CD4-positive, alpha-beta T cell treated with Interleukin-21 for 1 hour (primary cell): Measurements from ENCODE around the gene OLFML1.

Source experiments
- DNase-seq: peaks from one replicate; pipeline ENCODE4 v3.0.0-alpha.2; 2020

OLFML1 gene

DNA sequence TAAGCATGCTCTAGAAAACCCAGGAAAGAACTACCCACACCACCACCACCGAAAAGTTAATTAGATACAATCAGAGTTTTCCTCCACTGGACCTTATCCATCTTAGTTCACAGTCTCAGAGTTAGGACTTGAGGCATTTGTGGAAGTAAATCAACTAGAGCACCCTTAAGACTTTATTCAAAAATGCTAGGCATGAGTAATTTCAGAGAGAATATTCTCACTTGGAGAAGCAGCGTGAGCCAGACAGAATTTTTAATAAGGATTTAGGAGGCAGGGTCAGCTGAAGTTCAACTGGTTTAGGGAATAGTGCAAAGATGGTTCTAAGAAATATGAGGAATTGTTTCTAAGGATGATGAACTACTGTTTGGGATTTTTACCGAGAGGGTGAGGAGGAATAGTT lies 1.2 kb upstream of the OLFML1 start:
- no peak for DNase-seq

DNA sequence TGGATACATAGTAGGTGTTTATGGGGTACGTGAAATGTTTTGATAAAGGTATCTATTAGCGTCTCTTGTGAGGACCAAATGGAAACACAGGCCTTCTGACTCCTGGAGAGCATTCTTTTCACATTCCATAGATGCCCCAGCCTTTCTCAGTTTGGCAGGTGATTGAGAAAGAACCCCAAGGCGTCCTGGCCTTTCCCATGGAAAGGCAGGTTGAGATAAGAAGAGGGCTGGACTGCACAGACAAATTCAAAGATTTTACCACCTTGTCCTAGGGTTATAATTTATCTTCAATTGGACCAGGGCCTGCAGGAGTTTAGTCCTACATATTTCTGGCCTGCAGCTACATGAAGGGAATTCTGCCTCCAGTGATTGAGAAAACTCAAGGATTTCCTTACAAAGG lies 661 bp upstream of the OLFML1 start:
- DNase-seq: no peak

DNA sequence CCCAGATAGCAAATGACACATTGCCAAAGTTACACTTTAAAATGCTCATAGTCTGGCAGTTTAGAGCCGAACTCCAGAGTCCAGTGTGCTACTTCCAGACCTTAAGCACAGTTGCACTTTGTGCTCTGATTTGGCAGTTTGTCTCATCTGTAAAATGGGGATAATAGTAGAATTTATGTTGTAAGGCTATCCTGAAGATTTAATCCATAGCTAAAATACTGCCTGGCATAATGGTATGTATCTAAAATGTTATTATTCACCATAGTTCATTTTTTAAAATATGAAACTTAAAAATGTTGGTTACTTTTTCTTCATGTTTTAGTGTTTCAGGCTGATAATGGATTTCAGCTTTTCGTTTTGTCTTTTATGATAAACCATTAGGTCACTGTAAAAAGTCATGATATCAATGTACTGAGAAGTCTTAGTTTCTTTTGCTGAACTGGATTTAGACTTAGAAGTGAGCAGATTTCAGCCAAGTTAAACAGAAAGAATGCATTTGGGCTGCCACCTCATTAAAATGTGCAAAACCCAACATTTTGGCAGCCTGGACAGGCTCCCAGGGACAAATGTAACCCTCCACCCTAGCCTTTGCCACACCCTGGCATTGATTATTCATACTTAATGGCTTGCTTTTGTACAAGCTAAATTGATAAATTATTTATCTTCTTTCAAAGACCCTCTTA lies 933 bp downstream of the OLFML1 start:
- DNase-seq: no peak

DNA sequence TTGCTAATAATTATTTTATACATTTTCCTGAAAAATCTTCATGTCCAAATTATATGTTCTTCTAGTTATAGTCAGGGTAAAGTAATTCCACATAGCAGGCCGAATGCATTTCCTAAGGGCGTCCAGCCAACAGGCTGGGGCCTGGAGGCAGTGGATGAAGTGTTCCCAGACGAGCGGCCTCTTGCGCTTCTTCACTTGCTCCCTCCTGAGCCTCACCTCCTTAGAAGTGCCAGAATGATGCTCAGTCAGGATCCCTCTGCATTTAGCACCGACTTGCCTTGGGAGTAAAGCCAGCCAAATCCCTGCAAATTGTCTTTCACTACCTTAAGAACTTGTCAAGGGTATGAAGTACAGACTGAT lies 1.5 kb downstream of the OLFML1 start:
- no peak for DNase-seq

DNA sequence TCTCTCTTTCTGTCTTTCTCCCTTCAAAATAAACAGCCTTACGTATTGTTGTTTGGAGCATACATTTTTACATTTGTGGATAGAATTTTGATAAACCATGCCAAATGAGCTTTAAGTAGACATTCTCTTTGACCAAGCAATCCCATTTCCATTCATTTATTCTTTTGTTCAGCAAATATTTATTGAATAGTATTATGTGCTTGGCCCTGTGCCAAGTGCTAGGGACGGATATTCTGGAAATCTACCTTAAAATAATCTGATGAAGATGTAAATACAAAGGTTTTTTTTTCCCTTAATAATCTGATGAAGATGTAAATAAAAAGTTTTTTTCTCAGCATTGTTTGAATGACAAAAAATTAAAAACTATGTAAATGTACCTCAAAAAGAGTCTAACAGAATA lies 2.1 kb downstream of the OLFML1 start:
- no peak for DNase-seq

DNA sequence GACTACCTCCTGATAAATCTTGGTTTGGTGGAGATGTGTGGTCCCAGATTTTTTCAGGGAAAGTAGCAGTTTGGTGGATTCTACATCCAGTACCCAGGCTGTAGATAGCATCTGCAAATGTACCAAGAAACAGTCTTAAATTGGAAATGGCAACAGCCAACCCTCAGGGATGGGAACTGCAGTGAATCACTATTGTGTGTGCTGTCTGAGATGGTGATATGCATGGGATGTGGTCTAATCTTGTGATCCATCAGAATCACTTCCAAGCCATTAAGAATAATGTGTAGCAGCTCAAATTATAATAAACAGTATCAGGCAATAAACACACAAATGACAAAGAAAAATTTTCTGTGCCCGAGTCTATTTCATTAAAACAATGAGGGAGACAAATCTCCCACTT lies 3.4 kb downstream of the OLFML1 start:
- no peak for DNase-seq

DNA sequence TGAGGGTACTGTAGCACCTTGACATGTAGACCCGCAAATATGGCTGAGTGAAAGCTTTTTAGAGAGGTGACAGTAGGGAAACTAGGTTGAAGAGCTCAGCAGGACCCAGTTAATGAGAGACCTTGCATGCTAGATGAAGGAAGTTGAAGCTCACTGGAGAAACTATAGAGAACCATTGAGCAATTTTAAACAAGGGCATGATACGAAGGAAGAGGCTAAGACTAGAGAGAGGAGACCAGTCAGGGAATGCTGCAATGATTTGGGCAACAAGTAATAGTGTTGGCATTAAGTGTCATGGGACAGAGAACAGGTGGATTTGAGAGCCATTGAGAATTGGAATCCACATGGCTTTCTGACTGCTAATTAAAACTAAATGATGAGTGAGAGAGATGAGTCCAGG lies 4.1 kb downstream of the OLFML1 start:
- DNase-seq: no peak

DNA sequence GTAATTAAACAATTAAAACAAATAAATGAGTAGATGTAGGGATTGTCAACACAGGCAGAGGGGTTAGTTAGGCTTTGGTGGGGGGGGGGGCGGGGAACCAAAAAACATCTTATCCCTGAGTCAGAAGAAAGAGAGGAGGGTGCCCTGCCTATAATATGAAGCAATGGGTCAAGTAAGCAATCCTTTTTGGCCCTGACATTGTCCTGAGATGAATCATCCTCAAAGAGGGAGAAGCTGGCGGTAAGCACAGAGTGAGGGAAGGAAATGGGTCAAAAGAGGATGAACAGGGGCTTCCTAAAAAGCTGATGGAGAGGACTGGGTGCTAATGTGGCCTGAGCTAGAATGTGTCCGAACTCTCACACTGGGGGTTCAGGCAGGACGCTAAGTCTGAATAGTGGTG lies 4.7 kb downstream of the OLFML1 start:
- no peak for DNase-seq

DNA sequence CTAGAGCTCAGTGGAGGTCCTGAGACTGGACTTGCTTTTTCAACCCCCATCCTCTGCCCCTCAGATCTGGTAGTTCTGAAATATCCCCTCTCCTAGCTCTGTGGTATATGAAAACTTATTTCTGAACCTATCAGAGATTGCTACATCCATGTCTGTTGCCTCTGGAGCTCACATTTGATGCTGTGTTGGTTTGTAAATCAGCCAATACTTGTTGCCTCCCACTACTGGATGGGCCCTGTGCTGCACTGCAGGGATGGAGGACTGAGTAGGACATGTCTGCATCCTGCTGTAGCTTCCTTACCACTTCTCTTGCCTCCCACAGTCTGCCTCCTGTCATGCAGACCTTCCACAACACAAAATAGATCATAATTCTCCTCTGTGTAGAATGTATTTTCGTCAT lies 5.2 kb downstream of the OLFML1 start:
- no peak for DNase-seq

DNA sequence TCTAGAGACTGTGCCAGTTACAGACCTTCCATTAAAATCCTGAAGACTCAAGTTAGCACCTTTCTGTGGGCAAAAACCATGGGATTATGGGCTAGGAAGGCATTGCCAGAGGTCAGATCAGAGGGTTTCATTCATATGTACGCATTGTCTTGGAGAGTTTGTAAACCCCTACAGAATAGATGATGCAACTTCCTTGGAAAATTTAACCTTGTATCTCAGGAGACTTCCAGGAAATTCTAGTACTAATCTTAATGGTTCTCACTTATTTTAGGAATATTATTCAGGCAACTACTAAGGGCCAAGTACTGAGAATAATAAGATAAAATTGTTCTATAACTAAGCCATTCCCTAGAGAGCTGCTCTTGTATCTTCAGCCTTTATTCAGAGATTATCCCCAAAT lies 6.9 kb downstream of the OLFML1 start:
- no peak for DNase-seq

DNA sequence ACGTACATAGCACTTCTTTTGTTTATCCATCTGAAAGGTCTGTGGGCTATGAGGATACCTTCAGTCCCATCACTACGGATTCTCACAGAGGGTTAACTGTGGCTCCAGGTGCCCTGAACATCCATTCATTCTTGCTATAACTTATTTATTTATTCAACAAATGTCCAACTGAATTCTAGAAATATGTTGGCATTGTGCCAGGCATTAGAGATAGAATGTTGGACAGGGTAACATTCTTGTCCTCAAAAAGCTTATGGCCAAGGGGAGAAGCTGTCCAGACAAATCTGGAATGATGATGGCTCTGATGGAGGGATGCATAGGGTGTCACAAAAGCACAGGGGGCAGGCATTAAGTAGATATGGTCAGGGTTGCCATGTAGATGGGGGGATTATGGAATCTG lies 8.4 kb downstream of the OLFML1 start:
- DNase-seq: no peak

DNA sequence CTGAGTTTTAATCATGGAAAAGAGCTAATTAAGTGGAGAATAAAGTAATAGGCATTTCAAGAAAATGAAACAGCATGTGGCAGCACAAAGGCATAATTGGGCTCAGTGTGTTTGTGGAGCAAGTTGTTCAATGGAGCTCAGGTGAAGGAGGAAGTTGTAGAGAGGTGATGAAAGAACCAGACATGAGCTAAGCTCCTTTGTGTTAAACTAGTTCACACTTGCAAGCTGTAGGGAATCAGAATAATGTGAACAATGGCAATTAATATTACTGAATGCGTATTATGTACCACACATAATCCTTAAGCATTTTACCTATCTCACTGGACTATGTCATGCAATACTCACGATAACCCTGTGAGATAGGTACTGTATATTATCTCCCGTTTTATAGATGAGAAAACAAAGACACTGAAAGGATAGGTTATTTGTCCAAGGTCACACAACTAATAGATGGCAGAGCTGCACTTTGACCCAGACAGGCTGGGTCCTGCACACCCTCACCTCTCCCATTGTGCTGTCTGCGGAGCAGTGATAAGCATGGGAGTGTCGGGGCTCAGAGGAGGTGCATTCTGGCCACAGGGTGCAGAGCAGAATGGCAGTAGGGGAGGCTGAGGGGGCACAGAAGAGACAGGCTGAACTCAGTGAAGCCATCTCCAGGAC lies 8.9 kb downstream of the OLFML1 start:
- no peak for DNase-seq

DNA sequence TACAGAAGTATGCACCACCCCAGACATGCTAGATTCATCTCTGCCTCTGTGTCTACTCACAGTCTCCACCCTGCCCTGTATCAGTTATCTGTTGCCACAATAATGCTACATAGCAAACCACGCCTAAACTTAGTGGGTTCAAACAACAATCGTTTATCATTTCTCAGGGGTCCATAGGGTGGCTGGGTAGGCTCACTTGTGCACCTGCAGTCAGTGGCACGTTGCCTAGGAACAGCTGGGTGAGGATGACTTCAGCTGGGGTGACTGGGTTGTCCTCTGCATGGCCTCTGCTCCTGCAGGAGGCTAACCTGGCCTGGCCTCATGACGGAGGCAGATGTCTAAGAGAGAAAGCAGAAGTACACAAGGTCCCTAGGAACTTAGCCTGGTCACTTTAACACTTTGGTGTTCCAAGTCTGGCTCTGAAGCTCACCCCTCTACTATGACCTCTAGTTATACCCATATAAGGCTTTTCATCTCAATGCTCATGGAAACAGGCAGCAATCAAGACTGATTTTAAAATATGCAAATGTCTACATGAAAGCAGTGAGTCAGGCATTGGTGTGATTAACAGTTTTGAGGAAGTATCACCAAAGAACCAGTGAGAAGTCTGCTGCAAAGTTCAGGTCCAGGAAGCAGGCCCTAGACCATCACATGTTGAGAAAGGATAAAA lies 10.7 kb downstream of the OLFML1 start:
- DNase-seq: no peak

DNA sequence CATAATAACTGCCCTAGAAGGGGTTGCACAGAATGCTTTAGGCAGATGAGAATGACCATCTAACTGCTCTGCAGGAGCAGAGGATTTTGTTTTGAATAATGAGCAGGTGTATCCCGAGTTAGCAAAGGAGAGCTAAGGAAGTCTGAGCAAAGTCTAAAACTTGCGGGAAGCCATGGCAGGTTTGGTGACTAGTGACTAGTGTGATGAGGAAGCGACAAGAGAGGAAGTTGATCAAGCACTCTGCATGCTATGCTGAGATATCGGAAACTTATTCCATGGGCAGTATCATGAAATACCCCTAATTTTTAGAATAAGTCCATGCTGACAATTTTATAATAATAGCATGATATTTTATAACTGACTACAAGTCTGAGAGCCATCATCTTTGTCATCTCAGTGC lies 12.9 kb downstream of the OLFML1 start:
- no peak for DNase-seq

DNA sequence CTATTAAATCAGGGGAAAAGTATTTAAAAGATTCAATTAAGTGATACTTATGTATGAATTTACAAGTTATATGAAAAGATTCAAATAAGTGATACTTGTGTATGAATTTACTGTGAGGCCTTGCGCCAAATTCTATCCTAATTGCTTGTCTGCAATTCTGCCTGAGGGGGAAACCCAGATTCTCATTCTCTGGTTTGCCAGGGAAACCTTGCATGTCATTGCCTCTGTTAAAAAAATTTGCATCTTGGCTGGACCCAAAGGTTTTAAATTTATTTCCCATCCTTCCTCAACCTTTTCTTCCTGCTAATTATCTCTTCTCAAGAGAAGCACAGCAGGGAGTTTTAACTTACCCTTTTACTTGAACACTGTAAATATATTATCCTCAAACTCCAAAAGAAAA lies 13.8 kb downstream of the OLFML1 start:
- DNase-seq: no peak

DNA sequence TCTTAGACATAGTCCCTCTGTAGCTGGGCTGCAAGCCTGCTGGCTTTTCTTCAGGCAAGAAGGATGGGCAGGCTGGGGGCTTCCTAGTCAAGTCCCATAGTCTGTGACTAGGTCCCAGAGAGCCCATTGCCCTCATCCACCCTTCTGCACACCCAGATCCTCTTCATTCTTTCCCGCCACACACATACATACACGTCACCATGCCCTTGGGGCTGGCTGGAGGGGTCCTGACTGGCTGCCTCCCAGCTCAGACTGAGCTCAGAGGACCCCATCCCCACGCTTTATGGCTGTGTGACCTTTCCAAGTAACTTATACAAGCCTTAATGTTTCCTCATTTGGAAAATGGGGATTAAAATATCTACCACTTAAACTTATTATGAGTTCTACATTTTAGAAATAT lies 14.9 kb downstream of the OLFML1 start:
- DNase-seq: no peak

DNA sequence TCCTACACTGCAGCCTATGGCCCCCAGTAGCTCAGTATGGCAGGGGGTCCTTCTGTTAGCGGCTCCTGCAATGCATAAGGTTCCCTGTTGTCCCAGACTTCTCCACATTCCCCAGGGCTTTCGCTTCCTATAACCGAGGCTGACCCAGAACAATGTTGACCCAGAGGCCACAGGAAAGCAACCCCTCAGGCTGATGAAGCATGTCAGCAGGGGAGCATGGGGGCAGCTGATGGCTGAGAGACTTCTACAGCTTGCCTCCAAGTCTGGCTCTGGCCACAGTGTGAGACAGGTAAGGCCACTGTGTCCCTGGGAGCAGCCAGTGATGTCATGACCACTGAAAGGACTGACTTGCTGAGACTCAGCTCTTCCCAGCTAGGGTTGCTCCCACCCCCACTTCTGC lies 15.9 kb downstream of the OLFML1 start:
- no peak for DNase-seq

DNA sequence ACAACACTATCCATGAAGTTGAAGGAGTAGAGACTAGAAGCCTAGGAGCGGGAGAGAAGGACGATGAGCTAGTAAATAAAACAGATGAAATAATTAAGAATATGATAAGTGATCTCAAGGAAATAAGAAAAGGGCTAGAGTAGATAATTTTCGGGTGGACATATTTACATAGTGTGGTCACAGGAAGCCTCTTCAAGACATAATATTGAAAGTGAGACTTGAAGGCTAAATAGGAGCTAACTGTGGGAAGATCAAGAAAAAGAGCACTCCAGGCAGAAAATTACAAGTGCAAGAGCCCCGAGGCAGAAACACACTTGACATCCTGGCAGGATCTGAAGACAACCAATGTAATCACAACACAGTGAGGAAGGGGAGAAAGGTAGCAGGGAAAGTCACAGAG lies 16.6 kb downstream of the OLFML1 start:
- DNase-seq: no peak

DNA sequence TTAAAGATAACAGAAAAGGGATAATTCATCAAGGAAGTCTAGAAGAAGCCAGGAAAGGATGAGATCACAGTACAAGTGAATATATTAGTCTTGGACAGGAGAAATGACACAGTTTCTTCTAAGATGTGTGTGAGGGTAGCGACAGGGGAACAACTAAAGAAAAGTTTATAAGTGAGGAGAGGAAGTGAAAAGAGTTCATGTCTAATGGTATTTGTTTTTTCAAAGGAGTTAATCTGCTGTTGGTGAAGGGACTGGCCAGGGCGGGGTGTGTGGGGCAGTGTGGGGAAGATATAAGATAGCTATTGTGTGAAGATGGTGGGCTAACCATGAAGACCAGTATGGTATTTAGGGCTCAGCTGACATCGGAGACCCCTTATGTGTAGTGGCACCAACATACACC lies 20.9 kb downstream of the OLFML1 start:
- no peak for DNase-seq

DNA sequence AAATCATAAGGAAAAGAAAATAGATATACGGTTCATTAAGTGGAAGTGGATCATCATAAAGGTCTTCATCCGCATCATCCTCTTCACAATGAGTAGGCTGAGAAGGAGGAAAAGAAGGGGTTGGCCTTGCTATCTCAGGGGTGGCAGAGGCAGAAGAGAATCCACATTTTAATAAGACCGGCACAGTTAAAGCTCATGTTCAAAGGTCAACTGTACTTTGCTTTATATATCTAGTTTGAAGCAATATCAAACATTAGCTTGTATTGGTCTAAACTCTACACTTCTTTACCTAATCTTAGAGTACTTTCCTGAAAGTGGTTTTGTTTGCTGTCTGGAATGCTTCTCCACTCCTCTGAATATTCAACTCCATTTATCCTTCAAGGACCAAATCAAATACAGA lies 22.8 kb downstream of the OLFML1 start:
- DNase-seq: no peak

DNA sequence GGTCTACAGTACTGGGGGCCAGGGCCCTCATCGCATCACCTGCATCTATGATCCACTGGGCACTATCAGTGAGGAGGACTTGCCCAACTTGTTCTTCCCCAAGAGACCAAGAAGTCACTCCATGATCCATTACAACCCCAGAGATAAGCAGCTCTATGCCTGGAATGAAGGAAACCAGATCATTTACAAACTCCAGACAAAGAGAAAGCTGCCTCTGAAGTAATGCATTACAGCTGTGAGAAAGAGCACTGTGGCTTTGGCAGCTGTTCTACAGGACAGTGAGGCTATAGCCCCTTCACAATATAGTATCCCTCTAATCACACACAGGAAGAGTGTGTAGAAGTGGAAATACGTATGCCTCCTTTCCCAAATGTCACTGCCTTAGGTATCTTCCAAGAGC lies 24.7 kb downstream of the OLFML1 start:
- DNase-seq: no peak

DNA sequence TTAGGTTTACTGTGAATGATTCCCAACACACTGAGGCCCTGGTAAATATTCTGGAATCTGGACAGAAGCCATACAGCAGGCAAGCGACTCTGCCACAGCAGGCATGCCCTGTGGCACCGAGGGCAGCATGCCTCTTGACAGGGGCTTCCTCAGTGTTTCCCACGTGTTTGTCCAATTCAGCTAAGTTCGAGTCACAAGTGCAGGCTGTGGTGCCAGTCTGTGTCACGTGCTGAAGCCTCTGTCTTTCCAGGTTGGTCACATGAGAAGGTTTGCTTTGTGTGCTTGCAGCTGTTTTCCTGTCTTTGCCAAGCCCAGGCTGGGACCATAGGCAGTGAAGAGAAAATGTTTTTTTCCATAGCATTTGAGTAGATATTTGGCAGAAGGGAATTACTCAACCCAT lies 26.1 kb downstream of the OLFML1 start:
- DNase-seq: no peak

DNA sequence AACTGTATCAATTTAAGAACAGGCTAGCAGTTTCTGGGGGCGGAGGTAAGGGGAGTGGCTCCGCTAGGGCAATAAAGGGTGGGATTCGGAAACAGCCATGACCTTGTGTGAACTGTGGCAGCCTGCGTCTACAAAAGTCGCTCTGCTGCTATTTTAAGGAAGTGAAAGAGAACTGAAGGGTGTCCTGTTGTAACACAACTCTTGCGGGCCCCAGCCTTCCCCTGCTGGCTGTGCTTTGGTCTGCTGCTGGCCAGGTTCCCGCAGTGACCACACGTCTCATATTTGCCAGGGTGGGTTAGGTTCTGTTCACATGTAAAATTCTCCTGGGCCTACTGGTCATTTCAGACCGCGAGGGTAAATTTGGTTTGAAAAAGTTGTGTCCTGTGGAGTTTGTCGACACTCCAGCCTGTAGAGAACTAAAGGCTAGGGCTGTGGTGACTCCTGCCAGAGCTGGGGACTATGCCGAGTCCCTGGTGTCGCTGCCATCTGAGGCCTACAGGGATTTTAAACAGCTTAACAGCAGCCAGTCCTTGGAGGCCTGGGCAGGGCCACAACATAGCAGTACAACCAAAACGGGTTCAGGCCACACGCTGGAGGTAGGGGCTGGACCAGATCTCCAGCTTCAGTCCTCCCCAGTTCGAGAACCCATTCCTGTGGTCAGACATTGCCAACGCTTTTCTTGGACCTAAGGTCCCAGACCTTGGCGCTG lies 27.4 kb downstream of the OLFML1 start:
- peak; percentile 22 for DNase-seq
